Heart left ventricle (tissue), 16 donors: ENCODE measurements around the gene DMD. TPM values are rescaled to one million over a fixed set of nuclear protein-coding genes. Genes with fewer than 3 reads are reported as not detected.

ENCODE experiments used
- ATAC-seq, 4 donors: fragments of 200-7000 bp; cut with Tn5 transposase; one replicate each; pipeline ENCODE4 v1.9.1; 2020 to 2022; ENCODE audit warnings: moderate library complexity in 4 of 4, mild to moderate bottlenecking in 3 of 4, moderate number of reproducible peaks in 1 of 4
- DNase-seq, 5 donors: peaks; one replicate each; pipeline ENCODE4 v3.0.0-alpha.2; 2020
- H3K27ac ChIP-seq, 12 donors: fragments of 200-600 bp; sonication (generic) in 4 of 12; one replicate each; pipeline versions ENCODE4 v1.5.0 to v1.8.0; 2016 to 2022; ENCODE audit warnings: mild to moderate bottlenecking in 2 of 12
- H3K27me3 ChIP-seq, 9 donors: fragments of 200-600 bp; sonication (generic) in 2 of 9; one replicate each; pipeline versions ENCODE4 v1.5.1 to v1.8.0; 2016 to 2022; ENCODE audit warnings: mild to moderate bottlenecking in 3 of 9
- H3K36me3 ChIP-seq, 9 donors: fragments of 200-600 bp; sonication (generic) in 2 of 9; one replicate each; pipeline versions ENCODE4 v1.5.0 to v1.8.0; 2018 to 2022; ENCODE audit warnings: mild to moderate bottlenecking in 2 of 9
- H3K4me1 ChIP-seq, 12 donors: fragments of 200-600 bp; sonication (generic) in 4 of 12; one replicate each; pipeline versions ENCODE4 v1.5.0 to v1.8.0; 2016 to 2022; ENCODE audit warnings: mild to moderate bottlenecking in 3 of 12
- H3K4me3 ChIP-seq, 12 donors: fragments of 200-600 bp; sonication (generic) in 4 of 12; one replicate each; pipeline versions ENCODE4 v1.5.0 to v1.8.0; 2017 to 2022; ENCODE audit warnings: mild to moderate bottlenecking in 9 of 12, moderate library complexity in 4 of 12
- H3K9me3 ChIP-seq, 12 donors: fragments of 200-600 bp; sonication (generic) in 4 of 12; one replicate each; pipeline versions ENCODE4 v1.5.0 to v1.8.0; 2016 to 2022; ENCODE audit warnings: mild to moderate bottlenecking in 1 of 12
- CTCF ChIP-seq, 12 donors: fragments of 200-600 bp; sonication (generic) in 4 of 12; IDR thresholded peaks; one replicate each; pipeline versions ENCODE4 v1.5.0 to v1.8.0; 2018 to 2022; ENCODE audit warnings: antibody characterized with exemption in 12 of 12, mild to moderate bottlenecking in 5 of 12
- POLR2A ChIP-seq, 2 donors: fragments of 450-650 bp; IDR thresholded peaks; one replicate each; pipeline ENCODE4 v1.6.1; 2017; ENCODE audit warnings: antibody characterized with exemption in 2 of 2, mild to moderate bottlenecking in 2 of 2, moderate library complexity in 2 of 2
- WGBS, 4 donors: extraction: QIAGEN DNeasy Blood & Tissue Kit in 2 of 4; methylation state at CpG; one replicate each; pipeline versions ENCODE4 v1.1.5 to v1.1.7; 2013 to 2018; 5-methylcytosine and 5-hydroxymethylcytosine counted together
- intact Hi-C, 10 donors: fragments of 100-400 bp; cut with DNase I; formaldehyde crosslinking; loops; one replicate each; pipeline versions ENCODE4 v1.11.1 to v1.14.2; 2022
- polyA plus RNA-seq, 2 donors: library from polyadenylated mRNA; stranded (reverse); fragments of 200-250 nt; gene quantifications; one replicate each; pipeline ENCODE4 v1.2.3, GENCODE V29; 2013
- total RNA-seq, 9 donors: library from RNA; depleted of rRNA in 2 of 9; stranded (reverse); fragments of >200 nt in 2 of 9; fragmentation: NEBNext Ultra II Directional in 3 of 9; extraction: Animal tissue kit (Norgen Biotek cat#: 25700) in 3 of 9; gene quantifications; one replicate each; pipeline versions ENCODE4 v1.1.0 to v1.2.4, GENCODE V29; 2016 to 2023
- donor health status: ischemic (EF 13 %, LVEDD 7.1; RV severe dilation, severe dysfunction).
- donor health status: healthy with polysubstance abuse.
- donor health status: DM: no; HTN: yes; CAD: no.
- donor health status: DM: no; HTN: no; CAD: no.
- donor health status: ischemic (EF 25% LVEDD 6.9; RV normal size, moderate dysfunction).
- donor health status: ischemic (EF 25% LVEDD 5.7; RV mildly dilated, moderate dysfunction).
- donor health status: healthy.
- donor health status: DM: yes; HTN: yes; CAD: no.
- donor health status: ischemic (EF 35%, LVEDD 5.7; RV mildly dilated, moderate dysfunction).
- donor health status: nonischemic (EF 11% LVEDD 7.7; RV severe dilation, severe dysfunction).
- donor health status: DM: yes; HTN: yes; CAD: no.
- donor health status: PGD.
- donor health status: ischemic (EF 29% LVEDD 5.4; RV normal size, mild dysfunction).
- donor health status: nonischemic (EF 23%, LVEDD 6.1; RV moderate dilation, normal function).

The DMD gene
- total and polyA plus RNA-seq, 11 donors, result 34.7 to 236 (median 162) TPM

- intact Hi-C loops, result loop anchor here in 3 of 10 donors (10.0 kb wide), 3 partner anchors 147 to 207 kb away; no protein-coding TSS in a partner anchor
- H3K4me3 ChIP-seq, result no peak overlapping the region
- 75 to 87% (median 82%) methylated on average over 3 of the region's 3 CpGs for WGBS, 4 donors
- TF ChIP-seq POLR2A (IDR thresholded peaks at IDR 0.05), result no peak
- no peak for TF ChIP-seq CTCF (IDR thresholded peaks at IDR 0.05)
- no peaks in the 10 kb centered on the region for H3K27me3 ChIP-seq
- DNase-seq (no peak), ATAC-seq (no peak)
- no peak overlapping the region for H3K27ac ChIP-seq
- no peaks in the 10 kb centered on the region for H3K9me3 ChIP-seq
- no peaks in the 10 kb centered on the region for H3K36me3 ChIP-seq
- peaks cover 0 to 11% (median 0%) of the 10 kb centered on the region in 12 donors for H3K4me1 ChIP-seq
Measured at GRCh38 chrX:31421441-31421840, 1789.9 kb downstream of the DMD start.

- H3K4me1 ChIP-seq, result peaks cover 0 to 11% (median 0%) of the 10 kb centered on the region in 12 donors
- no peak overlapping the region for H3K27ac ChIP-seq
- no peaks in the 10 kb centered on the region for H3K27me3 ChIP-seq
- H3K36me3 ChIP-seq, result no peaks in the 10 kb centered on the region
- H3K9me3 ChIP-seq, result no peaks in the 10 kb centered on the region
- H3K4me3 ChIP-seq, result no peak overlapping the region
- DNase-seq (no peak), ATAC-seq (no peak)
- intact Hi-C loops, result loop anchor here in 3 of 10 donors (10.0 kb wide), 3 partner anchors 146 to 206 kb away; no protein-coding TSS in a partner anchor
- no peak for TF ChIP-seq POLR2A (IDR thresholded peaks at IDR 0.05)
- no peak for TF ChIP-seq CTCF (IDR thresholded peaks at IDR 0.05)
- WGBS, 4 donors, result 91 to 97% (median 94%) methylated on average over 3 of the region's 3 CpGs
Measured at GRCh38 chrX:31420711-31421151, 1790.6 kb downstream of the DMD start.

- WGBS, 4 donors, result 79 to 100% (median 91%) methylated on average over 2 of the region's 2 CpGs
- Histone ChIP-seq H3K36me3 (no peaks in the 10 kb centered on the region), H3K27me3 (no peaks in the 10 kb centered on the region), H3K4me1 (peaks cover 0 to 11% (median 0%) of the 10 kb centered on the region in 12 donors), H3K27ac (no peak overlapping the region), H3K4me3 (no peak overlapping the region), H3K9me3 (no peaks in the 10 kb centered on the region)
- no peak for TF ChIP-seq CTCF (IDR thresholded peaks at IDR 0.05)
- no peak for TF ChIP-seq POLR2A (IDR thresholded peaks at IDR 0.05)
- DNase-seq, result no peak
- ATAC-seq, result no peak
- intact Hi-C loops, result loop anchor here in 3 of 10 donors (10.0 kb wide), 3 partner anchors 146 to 206 kb away; no protein-coding TSS in a partner anchor
Measured at GRCh38 chrX:31420302-31420701, 1791.0 kb downstream of the DMD start.

- no peak for DNase-seq
- WGBS, 4 donors, result 78 to 94% (median 89%) methylated on average over 3 of the region's 3 CpGs
- Histone ChIP-seq H3K27me3 (no peaks in the 10 kb centered on the region), H3K4me3 (no peak overlapping the region), H3K4me1 (no peaks in the 10 kb centered on the region), H3K9me3 (peaks cover 0 to 3% (median 0%) of the 10 kb centered on the region in 12 donors), H3K27ac (no peak overlapping the region), H3K36me3 (no peaks in the 10 kb centered on the region)
- TF ChIP-seq POLR2A (IDR thresholded peaks at IDR 0.05), result no peak
- intact Hi-C loops, result no loop called here
- no peak for ATAC-seq
Measured at GRCh38 chrX:31397119-31397518, 1814.2 kb downstream of the DMD start.

GRCh38 chrX:31392513-31392912 lies 1818.8 kb downstream of the DMD start:
- H3K9me3 ChIP-seq, result no peaks in the 10 kb centered on the region
- H3K27ac ChIP-seq, result no peak overlapping the region
- intact Hi-C loops, result no loop called here
- DNase-seq, result no peak
- TF ChIP-seq CTCF (IDR thresholded peaks at IDR 0.05) (no peak), POLR2A (IDR thresholded peaks at IDR 0.05) (no peak)
- H3K4me1 ChIP-seq, result no peaks in the 10 kb centered on the region
- no peak for ATAC-seq
- WGBS, 4 donors, result 86 to 98% (median 93%) methylated on average over 3 of the region's 3 CpGs
- no peak overlapping the region for H3K4me3 ChIP-seq
- H3K27me3 ChIP-seq, result no peaks in the 10 kb centered on the region
- H3K36me3 ChIP-seq, result no peaks in the 10 kb centered on the region
